Keratinocyte (primary cell): Measurements from ENCODE around the gene NKX3-2.

Experiments
- CTCF ChIP-seq, 3 experiments: IDR thresholded peaks in 1 of 3; conservative IDR thresholded peaks in 1 of 3; optimal IDR thresholded peaks in 1 of 3; 2 replicates in 2 of 3; 3 replicates in 1 of 3; pipeline versions ENCODE3 to v1.5.1; 2011; ENCODE audit warnings: low read length in 3 of 3, mild to moderate bottlenecking in 3 of 3, moderate library complexity in 2 of 3, control low read depth in 1 of 3, inconsistent platforms in 1 of 3; ENCODE audit not compliant: insufficient read depth in 2 of 3; ENCODE audit errors: extremely low read depth in 1 of 3
- EZH2 ChIP-seq: IDR thresholded peaks from one replicate; pipeline ENCODE4 v1.6.1; 2012; ENCODE audit warnings: inconsistent platforms, mild to moderate bottlenecking, low read length, moderate library complexity

- TF ChIP-seq CTCF (optimal IDR thresholded peaks at IDR 0.05 in 1 of 3, IDR thresholded peaks at IDR 0.05 in 1 of 3, conservative IDR thresholded peaks at IDR 0.05 in 1 of 3; ENCODE audit: extremely low read depth in 1 of 3, insufficient read depth in 2 of 3, low read length in 3 of 3) (no peak), EZH2 (no peak)
Measured at GRCh38 chr4:13590766-13591165, 46.5 kb upstream of the NKX3-2 start.
